NCI-H460 (cell line): Measurements from ENCODE around the gene CALHM3. TPM values are rescaled to one million over a fixed set of nuclear protein-coding genes. Genes with fewer than 3 reads are reported as not detected.

ENCODE experiments used
- DNase-seq: peaks from one replicate; pipeline ENCODE4 v3.0.0-alpha.2; 2016; ENCODE audit warnings: low read depth; ENCODE audit errors: extremely low read depth
- total RNA-seq: library from RNA; depleted of rRNA; stranded (reverse); fragments of >200 nt; shearing (Covaris generic); gene quantifications from 2 replicates; pipeline ENCODE4 v1.2.3, GENCODE V29; 2014; rRNA removed

The CALHM3 gene
- total RNA-seq, 1 experiment from 2014 or later: not detected

DNA sequence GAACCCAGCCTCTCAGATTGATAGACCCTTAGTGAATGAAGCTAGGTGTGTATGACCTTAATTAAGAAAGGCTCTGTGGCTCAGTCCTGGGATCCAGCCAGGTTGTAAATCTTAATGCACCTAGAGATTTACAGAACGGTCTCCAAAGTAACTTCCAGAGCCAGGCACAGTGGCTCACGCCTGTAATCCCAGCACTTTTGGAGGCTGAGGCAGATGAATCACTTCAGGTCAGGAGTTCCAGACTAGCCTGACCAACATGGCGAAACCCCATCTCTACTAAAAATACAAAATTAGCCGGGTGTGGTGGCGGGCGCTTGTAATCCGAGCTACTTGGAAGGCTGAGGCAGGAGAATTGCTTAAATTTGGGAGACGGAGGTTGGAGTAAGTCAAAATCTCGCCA is 51.2 kb downstream of the CALHM3 start:
- DNase-seq: no peak

DNA sequence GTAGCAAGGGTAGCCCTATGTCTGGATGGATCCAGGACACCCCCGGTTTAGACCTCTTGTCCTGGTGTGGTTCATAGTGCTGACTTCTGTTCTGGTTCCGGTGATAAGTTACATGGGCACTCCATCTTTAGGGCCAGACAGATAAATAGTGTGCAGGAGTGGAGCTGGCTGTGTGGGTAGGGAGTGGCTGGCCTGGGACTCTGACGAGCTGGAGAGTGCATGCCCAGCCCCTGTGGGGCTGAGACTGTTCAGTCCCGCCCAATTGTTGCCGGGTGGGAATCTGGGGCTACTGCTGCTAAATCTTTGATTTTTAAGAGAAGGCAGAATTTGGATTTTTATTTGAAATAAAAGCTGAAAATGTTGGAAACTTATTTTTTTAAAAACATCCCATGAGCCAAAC is 55.3 kb downstream of the CALHM3 start:
- DNase-seq: no peak

Other genes starting within 250 kb of the CALHM3 start
- 0.17 and 0.29 TPM in 2 replicates for gene RPEL1, start 233.4 kb downstream of the CALHM3 start, total RNA-seq
- gene INA, start 202.1 kb downstream of the CALHM3 start, total RNA-seq: not detected in 2 replicates
- 12.9 and 15.3 TPM in 2 replicates for gene PCGF6, start 128.1 kb downstream of the CALHM3 start, total RNA-seq
- 9.1 and 9.8 TPM in 2 replicates for gene TAF5, start 111.3 kb downstream of the CALHM3 start, total RNA-seq
- 409 and 479 TPM in 2 replicates for gene ATP5MK, start 82.8 kb downstream of the CALHM3 start, total RNA-seq
- gene PDCD11, start 82.6 kb downstream of the CALHM3 start, total RNA-seq: 45.6 and 51.4 TPM in 2 replicates
- gene CALHM2, start 26.9 kb downstream of the CALHM3 start, total RNA-seq: 16.6 and 18.1 TPM in 2 replicates
- not detected in 2 replicates for gene CALHM1, start 20.3 kb downstream of the CALHM3 start, total RNA-seq
- gene NEURL1, start 14.5 kb upstream of the CALHM3 start, total RNA-seq: 0.14 TPM in 1 of 2 replicates, not detected in the other